HepG2 (cell line): ENCODE data around the gene HDAC5. TPM values are rescaled to one million over a fixed set of nuclear protein-coding genes. Genes with fewer than 3 reads are reported as not detected.

Experiments used
- ARID2 ChIP-seq: sonication (generic); formaldehyde crosslinking; IDR thresholded peaks from 2 replicates; pipeline ENCODE4 v1.8.1; 2022; ENCODE audit warnings: mild to moderate bottlenecking, missing genetic modification reagents, borderline replicate concordance
- BORCS8-MEF2B ChIP-seq: sonication (generic); formaldehyde crosslinking; IDR thresholded peaks from 2 replicates; pipeline ENCODE4 v1.8.0; 2022; ENCODE audit warnings: mild to moderate bottlenecking, missing genetic modification reagents
- FOXC1 ChIP-seq: sonication (generic); formaldehyde crosslinking; IDR thresholded peaks from 2 replicates; pipeline ENCODE4 v1.8.0; 2022; ENCODE audit warnings: mild to moderate bottlenecking, missing genetic modification reagents, borderline replicate concordance
- FOXO4 ChIP-seq: sonication (generic); formaldehyde crosslinking; conservative IDR thresholded peaks from 2 replicates; pipeline ENCODE4 v1.8.1; 2023; ENCODE audit warnings: missing genetic modification reagents
- LRRFIP1 ChIP-seq: sonication (generic); formaldehyde crosslinking; conservative IDR thresholded peaks from 2 replicates; pipeline ENCODE4 v1.4.0; 2020; ENCODE audit warnings: missing genetic modification reagents
- MYC ChIP-seq: sonication (generic); formaldehyde crosslinking; IDR thresholded peaks from 2 replicates; pipeline ENCODE4 v1.9.0; 2021; ENCODE audit warnings: missing genetic modification reagents, borderline replicate concordance
- POLR2AphosphoS5 ChIP-seq: IDR thresholded peaks from 2 replicates; pipeline ENCODE4 v1.6.1; 2012; ENCODE audit warnings: low read depth, low read length
- SMYD3 ChIP-seq: sonication (generic); formaldehyde crosslinking; IDR thresholded peaks from 2 replicates; pipeline ENCODE4 v1.8.1; 2023; ENCODE audit warnings: mild to moderate bottlenecking, missing genetic modification reagents
- TFAP4 ChIP-seq: sonication (generic); IDR thresholded peaks from 2 replicates; pipeline ENCODE4 v1.6.1; 2016; ENCODE audit warnings: low read depth, borderline replicate concordance
- XRCC5 ChIP-seq: fragments of 200-400 bp; formaldehyde crosslinking; optimal IDR thresholded peaks from 2 replicates; pipeline ENCODE3; 2017; ENCODE audit warnings: mild to moderate bottlenecking, low read length
- ZNF318 ChIP-seq: sonication (generic); formaldehyde crosslinking; IDR thresholded peaks from 2 replicates; pipeline ENCODE4 v1.4.0; 2020; ENCODE audit warnings: mild to moderate bottlenecking, missing genetic modification reagents
- ZNF629 ChIP-seq: sonication (generic); formaldehyde crosslinking; conservative IDR thresholded peaks from 2 replicates; pipeline ENCODE4 v1.5.0; 2020; ENCODE audit warnings: missing genetic modification reagents
- polyA plus RNA-seq, 8 experiments: library from polyadenylated mRNA; depleted of rRNA in 3 of 8; stranded (reverse) in 7 of 8; unstranded in 1 of 8; fragments of >200 nt; fragmentation: Illumina TruSeq in 4 of 8; extraction: Trizol in 4 of 8; gene quantifications; 2 replicates each; pipeline versions ENCODE4 v1.2.1 to v1.2.3, GENCODE V29; 2011 to 2016; ENCODE audit warnings: low read depth in 4 of 8, missing spikeins in 1 of 8, mixed read lengths in 1 of 8; ENCODE audit not compliant: insufficient read depth in 1 of 8
- total RNA-seq, 5 experiments: library from RNA; depleted of rRNA; stranded (reverse); fragments of >200 nt; fragmentation: Illumina TruSeq; extraction: Trizol; gene quantifications; 2 replicates each; pipeline ENCODE4 v1.2.3, GENCODE V29; 2016; ENCODE audit warnings: low read depth in 1 of 5

Gene HDAC5
- total and polyA plus RNA-seq, 2 of the 13 experiments (the other 11 are each of a cell fraction or from before 2014, with no cell fraction given), result 46.4 to 85.4 TPM

GRCh38 chr17:44076716-44077594 lies 46.5 kb downstream of the HDAC5 start (continued):
- TF ChIP-seq FOXO4 (0 out of 2 replicates have a peak, but pooled peaks have one; percentile 39), SMYD3 (CRISPR knock-in tag) (no peak), FOXC1 (CRISPR knock-in tag) (no peak), LRRFIP1 (CRISPR knock-in tag) (no peak), XRCC5 (no peak), ARID2 (CRISPR knock-in tag) (no peak), BORCS8-MEF2B (CRISPR knock-in tag) (no peak), POLR2AphosphoS5 (peak; percentile 23; the same call in 1 of the 2 replicates), ZNF318 (no peak), TFAP4 (no peak), MYC (CRISPR knock-in tag) (no peak), ZNF629 (CRISPR knock-in tag) (no peak; the same call in 1 of the 2 replicates)
